NT2/D1 (cell line): Measurements from ENCODE around the gene WDR1.

ENCODE experiments used
- DNase-seq: peaks from one replicate; pipeline ENCODE4 v3.0.0-alpha.2; 2011; ENCODE audit warnings: low read depth, low spot score
- H3K27me3 ChIP-seq: 2 replicates; pipeline ENCODE4 v1.6.0; 2011; ENCODE audit warnings: mild to moderate bottlenecking; ENCODE audit not compliant: insufficient read length, insufficient read depth
- H3K36me3 ChIP-seq: 2 replicates; pipeline ENCODE4 v1.6.1; 2011; ENCODE audit warnings: mild to moderate bottlenecking, low read length, mixed read lengths; ENCODE audit not compliant: insufficient read depth, insufficient read length
- H3K4me1 ChIP-seq: 2 replicates; pipeline ENCODE4 v1.5.1; 2011; ENCODE audit not compliant: insufficient read depth, insufficient read length
- H3K4me3 ChIP-seq: 2 replicates; pipeline ENCODE4 v1.5.1; 2011; ENCODE audit warnings: low read depth; ENCODE audit not compliant: insufficient read length
- H3K9ac ChIP-seq: 2 replicates; pipeline ENCODE4 v1.6.0; 2011; ENCODE audit warnings: low read depth; ENCODE audit not compliant: insufficient read length
- H3K9me3 ChIP-seq: 2 replicates; pipeline ENCODE4 v1.5.1; 2011; ENCODE audit warnings: mild to moderate bottlenecking, low read length; ENCODE audit not compliant: insufficient read depth
- SUZ12 ChIP-seq: IDR thresholded peaks from 2 replicates; pipeline ENCODE4 v1.6.1; 2011; ENCODE audit not compliant: insufficient read length, insufficient read depth; ENCODE audit errors: extremely low read depth
- YY1 ChIP-seq: IDR thresholded peaks from 2 replicates; pipeline ENCODE4 v1.6.1; 2011; ENCODE audit not compliant: insufficient read length, insufficient read depth
- ZNF274 ChIP-seq: IDR thresholded peaks from 2 replicates; pipeline ENCODE4 v1.6.1; 2011; ENCODE audit warnings: mild to moderate bottlenecking, low read depth, low read length

The WDR1 gene

DNA sequence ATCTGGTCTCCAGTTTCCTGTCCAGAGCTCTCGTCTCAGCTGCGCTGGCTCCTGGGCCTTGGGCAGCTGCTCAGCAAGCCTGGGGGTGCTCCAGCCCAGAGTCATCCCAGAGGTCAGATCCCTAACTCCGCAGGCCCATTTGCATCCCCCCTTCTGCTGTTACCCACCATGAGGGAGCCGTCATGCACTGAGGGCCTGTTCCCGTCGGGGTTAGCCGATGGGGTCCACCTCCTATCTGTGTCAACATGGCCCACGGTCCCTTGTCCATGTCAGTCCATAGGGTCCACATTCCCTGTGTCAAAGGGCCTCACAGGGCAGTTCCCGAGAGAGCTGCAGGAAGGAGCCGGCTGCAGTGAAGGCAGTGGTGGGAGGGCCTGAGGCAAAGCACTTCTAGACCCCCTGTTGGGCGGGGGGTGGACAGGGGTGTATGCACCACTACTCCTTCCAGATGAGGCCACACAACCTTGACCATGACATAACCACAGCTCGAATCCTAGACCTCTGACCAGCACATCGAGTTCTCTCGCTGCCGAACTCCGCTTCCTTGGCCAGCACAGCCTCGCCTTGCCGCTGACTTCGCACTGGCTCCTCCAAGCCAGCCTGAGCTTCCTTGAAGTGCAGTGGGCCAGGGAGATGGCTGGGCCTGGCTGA lies 24.9 kb downstream of the WDR1 start:
- TF ChIP-seq YY1 (no peak), ZNF274 (no peak), SUZ12 (no peak)
- Histone ChIP-seq H3K4me3 (no peak overlapping the region), H3K9me3 (no peaks in the 10 kb centered on the region), H3K4me1 (peaks cover 39% of the 10 kb centered on the region), H3K27me3 (no peaks in the 10 kb centered on the region), H3K36me3 (peaks cover 100% of the 10 kb centered on the region), H3K9ac (no peak overlapping the region)
- no peak for DNase-seq

DNA sequence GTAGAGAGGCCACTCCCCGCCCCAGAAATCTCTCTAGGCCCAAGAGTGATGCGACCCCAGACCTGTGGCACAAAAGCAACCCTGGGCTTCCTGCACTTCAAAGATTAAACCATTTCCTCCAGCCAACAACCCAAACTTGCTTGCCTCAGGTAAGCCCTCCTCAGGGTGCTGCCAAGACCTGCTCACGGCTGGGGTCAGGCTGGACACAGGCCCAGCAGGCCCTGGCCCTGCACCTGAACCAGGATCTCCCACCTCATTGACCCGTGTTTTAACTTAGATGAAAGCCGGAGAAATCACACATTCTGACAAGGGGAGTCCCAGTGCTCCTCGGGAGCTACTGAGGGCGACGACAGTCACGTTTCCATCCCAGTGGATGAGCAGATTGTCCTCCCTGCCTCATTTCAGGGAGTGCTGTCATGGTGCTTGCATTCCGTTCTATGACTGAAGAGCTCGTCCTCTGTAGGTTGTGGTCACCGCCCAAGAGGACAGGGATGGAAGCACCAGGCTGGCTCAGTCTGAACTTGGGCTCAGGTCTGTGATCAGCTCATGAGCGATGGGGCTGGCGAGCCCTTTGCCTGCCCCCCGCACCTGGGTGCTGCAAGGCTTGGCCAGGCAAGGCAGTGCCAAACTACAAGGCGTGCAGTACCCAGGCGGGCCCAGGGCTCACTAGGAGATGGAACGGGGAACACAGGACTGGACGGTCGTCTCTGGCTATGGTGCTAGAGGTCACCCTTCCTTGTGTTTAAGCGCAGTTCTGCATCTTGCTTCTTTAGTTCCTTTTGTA lies 25.9 kb downstream of the WDR1 start:
- H3K36me3 ChIP-seq = peaks cover 100% of the 10 kb centered on the region

DNA sequence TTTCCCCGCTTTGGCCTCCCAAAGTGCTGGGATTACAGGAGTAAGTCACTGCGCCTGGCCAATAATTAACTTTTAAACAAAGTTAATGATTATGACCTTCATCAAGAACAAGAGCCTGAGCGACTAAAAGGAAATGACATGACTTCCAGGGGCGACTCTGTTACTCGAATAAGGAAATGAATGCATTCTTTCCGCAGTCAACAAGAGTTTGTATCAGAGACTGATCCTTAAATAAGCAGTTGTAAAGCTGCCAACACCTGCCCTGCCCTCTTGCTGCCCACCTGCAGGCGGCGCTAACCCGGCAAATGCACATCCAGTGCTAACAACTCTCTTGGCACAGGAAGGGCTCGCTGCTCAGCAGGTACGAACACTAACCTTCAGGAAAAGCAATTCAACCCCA lies 27.3 kb downstream of the WDR1 start:
- no peak for TF ChIP-seq ZNF274
- no peak for TF ChIP-seq SUZ12
- no peak for TF ChIP-seq YY1
- H3K36me3 ChIP-seq = peaks cover 100% of the 10 kb centered on the region
- no peaks in the 10 kb centered on the region for H3K9me3 ChIP-seq
- H3K4me3 ChIP-seq = no peak overlapping the region
- no peak overlapping the region for H3K9ac ChIP-seq
- no peak for DNase-seq
- peaks cover 34% of the 10 kb centered on the region for H3K4me1 ChIP-seq
- H3K27me3 ChIP-seq = no peaks in the 10 kb centered on the region

More for the DNA sequence above, 25.9 kb downstream of the WDR1 start:
- H3K4me3 ChIP-seq = no peak overlapping the region
- no peak overlapping the region for H3K9ac ChIP-seq
- peaks cover 37% of the 10 kb centered on the region for H3K4me1 ChIP-seq
- TF ChIP-seq YY1 (no peak), SUZ12 (no peak)
- no peak for DNase-seq
- no peaks in the 10 kb centered on the region for H3K9me3 ChIP-seq
- H3K27me3 ChIP-seq = no peaks in the 10 kb centered on the region

DNA sequence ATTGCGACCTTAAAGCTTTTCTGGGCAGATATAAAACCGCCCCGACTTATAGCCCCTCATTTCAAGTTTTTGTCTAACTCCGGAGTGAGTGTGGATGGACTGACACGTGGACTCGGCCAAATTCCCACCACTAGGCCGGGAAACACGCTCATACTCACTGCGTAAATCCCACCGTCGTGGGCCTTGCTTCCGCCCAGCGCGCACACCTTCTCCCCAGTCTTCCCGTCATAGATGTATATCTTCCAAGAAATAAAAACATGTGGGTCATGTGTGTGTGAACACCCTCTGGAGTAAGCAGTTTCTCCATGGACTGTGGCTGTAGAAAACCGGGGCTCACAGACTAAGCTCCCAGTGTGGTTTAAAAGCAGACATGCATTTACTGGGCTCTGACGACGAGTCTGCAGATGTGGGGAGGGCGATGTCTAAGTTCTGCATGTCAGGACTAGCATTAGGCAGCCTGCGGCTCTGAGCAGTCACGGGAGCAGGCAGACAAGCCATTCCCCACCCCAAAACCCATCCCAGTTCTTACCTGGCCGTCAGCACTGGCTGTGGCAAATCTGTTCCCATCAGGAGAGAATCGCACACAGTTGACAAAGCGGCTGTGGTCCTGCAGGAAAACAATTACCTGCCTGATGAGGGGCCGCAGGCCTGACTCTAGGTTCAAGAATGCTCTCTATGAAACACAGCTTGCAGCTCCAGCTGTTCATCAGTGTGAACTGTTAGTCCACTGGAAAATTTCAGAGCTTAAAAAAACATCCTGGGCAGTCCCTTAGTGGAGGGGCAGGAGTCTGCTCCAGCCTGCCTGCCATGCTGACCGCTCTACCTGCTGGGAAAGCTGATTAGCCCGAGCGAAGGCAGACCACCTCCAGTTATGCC lies 28.2 kb downstream of the WDR1 start:
- Histone ChIP-seq H3K4me1 (peaks cover 24% of the 10 kb centered on the region), H3K36me3 (peaks cover 100% of the 10 kb centered on the region), H3K4me3 (no peak overlapping the region), H3K27me3 (no peaks in the 10 kb centered on the region), H3K9me3 (no peaks in the 10 kb centered on the region), H3K9ac (no peak overlapping the region)
- TF ChIP-seq YY1 (no peak), SUZ12 (no peak), ZNF274 (no peak)
- no peak for DNase-seq

DNA sequence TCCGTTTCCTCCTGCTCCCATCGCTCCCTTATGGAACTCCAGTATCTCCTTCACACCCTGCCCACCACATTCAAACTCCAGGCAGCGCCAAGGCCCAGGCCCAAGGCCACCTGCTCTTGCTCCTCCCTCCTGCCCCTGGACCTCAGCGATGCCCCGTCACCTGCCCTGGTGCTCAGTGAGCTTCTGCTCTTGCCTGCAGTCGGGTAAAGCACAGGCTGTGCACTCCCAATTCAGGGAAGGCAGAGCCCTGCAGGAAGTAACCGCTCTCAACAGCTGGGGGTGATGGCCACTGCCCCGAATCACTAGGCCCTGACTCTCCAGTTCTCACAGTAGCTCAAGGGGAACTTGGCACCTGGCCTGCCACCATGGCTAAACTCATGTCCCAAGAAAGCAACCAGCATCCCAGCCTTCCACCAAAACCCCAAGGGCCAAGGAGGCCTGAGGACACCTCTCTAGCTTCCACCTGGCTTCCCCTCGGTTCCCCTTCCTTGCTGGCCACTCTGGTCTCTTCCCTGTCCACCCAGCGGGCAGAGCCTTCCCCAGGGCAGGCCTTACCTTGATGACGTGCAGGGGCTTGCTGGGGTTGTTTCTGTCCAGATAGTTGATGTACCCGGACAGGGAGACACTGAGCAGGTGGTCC lies 29.3 kb downstream of the WDR1 start:
- H3K9me3 ChIP-seq = no peaks in the 10 kb centered on the region
- H3K36me3 ChIP-seq = peaks cover 100% of the 10 kb centered on the region
- no peak for DNase-seq
- H3K4me3 ChIP-seq = no peak overlapping the region
- no peak for TF ChIP-seq SUZ12
- no peak for TF ChIP-seq YY1
- no peak for TF ChIP-seq ZNF274
- peaks cover 18% of the 10 kb centered on the region for H3K4me1 ChIP-seq
- no peak overlapping the region for H3K9ac ChIP-seq
- H3K27me3 ChIP-seq = no peaks in the 10 kb centered on the region

DNA sequence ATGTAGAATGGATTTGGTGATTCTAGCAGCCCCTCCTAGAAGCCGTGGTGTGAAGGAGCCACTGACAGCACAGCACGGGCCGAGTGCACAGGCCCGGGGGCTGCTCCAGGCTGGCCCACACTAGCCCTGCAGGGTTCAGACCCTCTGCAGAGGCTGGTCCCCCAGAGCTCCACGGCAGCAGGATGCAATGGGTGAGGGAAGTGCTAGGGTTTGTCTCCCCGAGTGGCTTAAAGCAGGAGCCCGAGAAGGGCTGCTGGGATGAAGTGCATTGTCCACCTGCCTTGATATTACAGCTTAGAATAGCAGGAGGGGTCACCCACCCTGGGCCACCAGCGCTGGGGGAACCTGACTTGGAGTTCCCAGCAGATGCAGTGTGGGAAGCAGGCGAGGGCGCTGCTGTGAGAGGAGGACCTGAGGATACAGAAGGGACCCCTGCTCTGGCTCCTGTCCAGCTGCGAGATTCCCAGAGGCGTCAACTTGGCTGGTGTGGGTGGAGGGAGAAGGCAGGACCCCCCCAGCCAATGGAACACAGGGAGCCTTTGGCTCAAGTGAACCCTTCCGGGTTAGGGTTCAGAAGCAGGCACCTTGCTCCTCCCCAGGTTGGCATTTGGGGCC lies 30.0 kb downstream of the WDR1 start:
- peaks cover 100% of the 10 kb centered on the region for H3K36me3 ChIP-seq
- no peak for DNase-seq
- H3K4me3 ChIP-seq = no peak overlapping the region
- no peaks in the 10 kb centered on the region for H3K27me3 ChIP-seq
- H3K9me3 ChIP-seq = no peaks in the 10 kb centered on the region
- peaks cover 14% of the 10 kb centered on the region for H3K4me1 ChIP-seq
- no peak overlapping the region for H3K9ac ChIP-seq
- no peak for TF ChIP-seq YY1
